ENCODE results near the gene RLBP1.

- TF ChIP-seq, protein P1, sequence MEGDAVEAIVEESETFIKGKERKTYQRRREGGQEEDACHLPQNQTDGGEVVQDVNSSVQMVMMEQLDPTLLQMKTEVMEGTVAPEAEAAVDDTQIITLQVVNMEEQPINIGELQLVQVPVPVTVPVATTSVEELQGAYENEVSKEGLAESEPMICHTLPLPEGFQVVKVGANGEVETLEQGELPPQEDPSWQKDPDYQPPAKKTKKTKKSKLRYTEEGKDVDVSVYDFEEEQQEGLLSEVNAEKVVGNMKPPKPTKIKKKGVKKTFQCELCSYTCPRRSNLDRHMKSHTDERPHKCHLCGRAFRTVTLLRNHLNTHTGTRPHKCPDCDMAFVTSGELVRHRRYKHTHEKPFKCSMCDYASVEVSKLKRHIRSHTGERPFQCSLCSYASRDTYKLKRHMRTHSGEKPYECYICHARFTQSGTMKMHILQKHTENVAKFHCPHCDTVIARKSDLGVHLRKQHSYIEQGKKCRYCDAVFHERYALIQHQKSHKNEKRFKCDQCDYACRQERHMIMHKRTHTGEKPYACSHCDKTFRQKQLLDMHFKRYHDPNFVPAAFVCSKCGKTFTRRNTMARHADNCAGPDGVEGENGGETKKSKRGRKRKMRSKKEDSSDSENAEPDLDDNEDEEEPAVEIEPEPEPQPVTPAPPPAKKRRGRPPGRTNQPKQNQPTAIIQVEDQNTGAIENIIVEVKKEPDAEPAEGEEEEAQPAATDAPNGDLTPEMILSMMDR (conservative IDR thresholded peaks at IDR 0.05 in 1 of 2, IDR thresholded peaks at IDR 0.05 in 1 of 2; ENCODE audit: extremely low read depth in 1 of 2, insufficient read depth in 1 of 2, low read depth in 1 of 2, low read length in 2 of 2), result no peak
- no peak for TF ChIP-seq EZH2 (IDR thresholded peaks at IDR 0.05; ENCODE audit: borderline replicate concordance, low read length)
Measured at GRCh38 chr15:89192766-89193165, 28.6 kb downstream of the RLBP1 start.

All from mammary epithelial cell (primary cell).